ENCODE results near the gene PLA2G12B.
"Not testable (repeated sequence)": the region's sequence is repeated elsewhere in the genome, so short reads cannot be mapped to it uniquely, and the experiment has no call there.

Gene PLA2G12B, protein sequence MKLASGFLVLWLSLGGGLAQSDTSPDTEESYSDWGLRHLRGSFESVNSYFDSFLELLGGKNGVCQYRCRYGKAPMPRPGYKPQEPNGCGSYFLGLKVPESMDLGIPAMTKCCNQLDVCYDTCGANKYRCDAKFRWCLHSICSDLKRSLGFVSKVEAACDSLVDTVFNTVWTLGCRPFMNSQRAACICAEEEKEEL
- 0 to 1.3 (median 0) reads per million in 17 experiments for total RNA-seq

DNA sequence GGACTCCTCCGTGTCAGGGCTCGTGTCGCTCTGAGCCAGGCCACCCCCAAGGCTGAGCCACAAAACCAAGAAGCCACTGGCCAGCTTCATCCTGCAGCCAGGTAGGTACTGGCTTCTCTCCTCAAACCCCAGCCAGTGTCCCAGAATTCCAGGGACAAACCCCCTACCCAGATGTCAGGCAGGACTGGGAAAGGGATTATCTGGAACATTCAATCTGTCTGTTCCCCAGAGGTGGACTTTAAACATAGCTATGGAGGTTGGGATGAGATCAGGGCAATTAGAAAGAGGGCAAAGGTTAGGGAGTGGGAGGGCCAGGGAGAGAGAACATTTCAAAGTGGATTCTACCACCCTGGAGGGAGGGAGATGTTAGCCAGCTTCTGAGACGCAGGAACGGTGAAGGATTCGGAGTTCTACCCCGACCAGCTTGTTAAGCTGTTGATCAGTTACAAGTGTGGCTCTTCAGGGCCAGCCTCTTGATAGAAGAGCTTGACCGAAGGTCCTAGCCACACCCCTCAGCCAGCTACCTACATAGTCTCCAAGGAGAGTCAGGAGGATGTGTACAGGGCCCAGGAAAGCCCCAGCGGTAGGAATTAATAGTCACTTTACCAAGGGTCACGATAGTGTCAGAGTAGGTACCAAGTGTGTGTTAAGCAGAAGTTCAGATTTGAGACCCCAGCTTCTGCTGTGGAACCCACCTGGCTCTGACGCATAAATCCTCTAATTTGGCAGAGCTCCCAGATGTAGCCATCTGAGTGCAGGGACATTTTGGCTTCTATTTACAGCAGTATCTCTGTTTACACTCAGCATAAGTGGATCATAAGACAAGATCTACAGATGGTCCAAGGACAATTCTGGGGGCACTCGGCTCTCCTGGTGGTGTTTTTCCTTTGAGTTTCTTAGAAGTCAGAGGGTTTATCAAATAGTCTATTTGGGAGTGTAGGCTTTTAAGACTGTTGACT lies at the start of gene PLA2G12B:
TSS of gene PLA2G12B (minus strand) at position 211 of the 959 bp plus-strand sequence. CDS start at position 90, 121 bp downstream.
- no peak for DNase-seq

DNA sequence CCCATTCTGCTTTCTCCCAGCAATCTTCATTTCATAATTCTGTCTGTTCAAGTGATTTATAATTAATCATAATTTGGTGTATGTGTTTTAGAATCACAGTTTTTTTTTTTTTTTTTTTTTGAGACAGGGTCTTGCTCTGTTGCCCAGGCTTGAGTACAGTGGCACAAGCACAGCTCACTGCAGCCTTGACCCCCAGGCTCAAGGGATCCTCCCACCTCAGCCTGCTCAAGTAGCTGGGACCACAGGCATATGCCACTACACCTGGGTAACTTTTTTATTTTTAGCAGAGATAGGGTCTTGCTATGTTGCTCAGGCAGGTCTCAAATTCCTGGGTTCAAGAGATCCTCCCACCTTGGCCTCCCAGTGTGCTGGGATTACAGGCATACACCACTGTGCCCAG lies 49.2 kb upstream of the PLA2G12B start:
- no peak for DNase-seq

GRCh38 chr10:73000973-73001372 lies 46.4 kb upstream of the PLA2G12B start:
- no peak for DNase-seq

DNA sequence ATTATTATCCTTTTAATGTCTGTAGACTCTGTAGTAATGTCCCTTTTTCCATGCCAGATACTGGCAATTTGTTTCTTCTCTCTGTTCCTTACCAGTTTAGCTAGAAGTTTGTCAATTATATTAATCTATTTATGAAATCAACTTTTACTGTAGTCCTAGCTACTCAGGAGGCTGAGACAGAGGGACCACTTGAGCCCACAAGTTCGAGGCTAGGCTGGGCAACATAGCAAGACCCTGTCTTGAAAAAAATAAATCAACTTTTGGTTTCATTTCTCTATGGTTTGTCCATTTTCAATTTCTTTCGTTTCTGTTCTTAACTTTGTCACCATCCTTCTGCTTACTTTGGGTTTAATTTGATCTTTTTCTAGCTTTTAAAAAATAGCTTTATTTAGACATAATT lies 42.5 kb upstream of the PLA2G12B start:
- DNase-seq, result no peak

- not testable (repeated sequence) for DNase-seq
Measured at GRCh38 chr10:72995459-72995858, 40.9 kb upstream of the PLA2G12B start.

DNA sequence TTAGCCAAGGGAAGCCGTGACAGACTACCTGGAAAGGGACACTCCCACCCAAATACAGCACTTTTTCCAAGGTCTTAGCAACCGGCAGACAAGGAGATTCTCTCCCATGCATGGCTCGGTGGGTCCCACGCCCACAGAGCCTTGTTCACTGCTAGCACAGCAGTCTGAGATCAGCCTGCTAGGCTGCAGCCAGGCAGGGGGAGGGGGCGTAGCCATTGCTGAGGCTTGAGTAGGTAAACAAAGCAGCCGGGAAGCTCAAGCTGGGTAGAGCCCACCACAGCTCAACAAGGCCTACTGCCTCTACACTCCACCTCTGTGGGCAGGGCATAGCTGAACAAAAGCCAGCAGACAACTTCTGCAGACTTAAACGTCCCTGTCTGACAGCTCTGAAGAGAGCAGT lies 35.2 kb upstream of the PLA2G12B start:
- DNase-seq, result not testable (repeated sequence)

DNA sequence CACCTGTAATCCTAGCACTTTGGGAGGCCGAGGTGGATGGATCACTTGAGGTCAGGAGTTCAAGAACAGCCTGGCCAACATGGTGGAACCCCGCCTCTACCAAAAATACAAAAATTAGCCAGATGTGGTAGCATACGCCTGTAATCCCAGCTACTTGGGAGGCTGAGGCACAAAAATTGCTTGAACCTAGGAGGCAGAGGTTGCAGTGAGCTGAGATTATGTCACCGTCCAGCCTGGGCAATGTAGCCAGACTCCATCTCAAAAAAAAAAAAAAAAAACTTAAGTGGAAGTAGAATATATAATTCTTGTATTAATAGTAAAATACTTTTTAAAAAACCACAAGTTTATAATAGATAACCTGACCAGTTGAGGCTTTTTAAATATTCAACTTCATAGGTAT lies 30.0 kb upstream of the PLA2G12B start:
- not testable (repeated sequence) for DNase-seq

- no peak for DNase-seq
Measured at GRCh38 chr10:72981882-72982529, 27.4 kb upstream of the PLA2G12B start.

GRCh38 chr10:72981028-72981881 lies 26.6 kb upstream of the PLA2G12B start:
- no peak for DNase-seq

DNA sequence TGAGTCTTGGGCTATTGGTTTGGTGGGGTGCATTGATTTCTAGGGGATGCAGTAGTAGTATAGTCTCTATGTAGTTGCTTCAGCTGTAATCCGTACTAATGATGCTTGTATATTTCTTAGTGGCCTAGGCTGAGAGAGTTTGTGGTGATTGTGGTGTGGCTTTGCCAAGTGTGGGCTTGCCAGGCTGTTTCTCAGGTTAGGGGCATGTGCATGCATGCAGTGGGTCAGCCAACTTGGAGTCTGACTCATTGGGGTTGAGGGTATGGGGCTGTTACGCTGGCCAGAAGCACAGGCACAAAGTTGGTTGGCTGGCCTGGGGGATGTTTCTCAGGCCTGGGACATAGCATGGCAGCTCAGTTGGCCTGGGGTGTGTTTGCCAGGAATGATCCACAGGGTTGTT lies 25.7 kb upstream of the PLA2G12B start:
- no peak for DNase-seq

GRCh38 chr10:72979709-72980108 lies 25.1 kb upstream of the PLA2G12B start:
- no peak for DNase-seq

- no peak for DNase-seq
Measured at GRCh38 chr10:72976886-72977285, 22.3 kb upstream of the PLA2G12B start.

- DNase-seq, result no peak
Measured at GRCh38 chr10:72956001-72956400, 1.4 kb upstream of the PLA2G12B start.

DNA sequence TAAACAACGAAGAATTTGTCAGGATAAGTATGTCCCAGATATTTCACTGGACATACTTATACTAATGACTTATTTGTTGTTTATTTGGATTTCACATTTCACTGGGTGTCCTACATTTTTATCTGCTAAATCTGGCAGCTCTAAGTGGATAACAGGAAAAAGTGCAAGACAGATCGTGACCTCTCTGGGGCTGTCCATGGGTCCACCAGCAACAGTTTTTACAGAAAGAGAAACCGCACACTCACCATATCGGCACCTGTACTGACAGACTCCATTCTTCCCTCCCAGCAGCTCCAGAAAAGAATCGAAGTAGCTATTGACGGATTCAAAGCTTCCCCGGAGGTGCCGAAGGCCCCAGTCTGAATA lies 393 bp downstream of the PLA2G12B start:
- DNase-seq, result no peak

GRCh38 chr10:72953687-72954086 lies 919 bp downstream of the PLA2G12B start:
- DNase-seq, result no peak

- DNase-seq, result no peak
Measured at GRCh38 chr10:72952642-72953158, 1.9 kb downstream of the PLA2G12B start.

- DNase-seq, result no peak
Measured at GRCh38 chr10:72952189-72952588, 2.4 kb downstream of the PLA2G12B start.

GRCh38 chr10:72951760-72952159 lies 2.8 kb downstream of the PLA2G12B start:
- DNase-seq, result no peak

DNA sequence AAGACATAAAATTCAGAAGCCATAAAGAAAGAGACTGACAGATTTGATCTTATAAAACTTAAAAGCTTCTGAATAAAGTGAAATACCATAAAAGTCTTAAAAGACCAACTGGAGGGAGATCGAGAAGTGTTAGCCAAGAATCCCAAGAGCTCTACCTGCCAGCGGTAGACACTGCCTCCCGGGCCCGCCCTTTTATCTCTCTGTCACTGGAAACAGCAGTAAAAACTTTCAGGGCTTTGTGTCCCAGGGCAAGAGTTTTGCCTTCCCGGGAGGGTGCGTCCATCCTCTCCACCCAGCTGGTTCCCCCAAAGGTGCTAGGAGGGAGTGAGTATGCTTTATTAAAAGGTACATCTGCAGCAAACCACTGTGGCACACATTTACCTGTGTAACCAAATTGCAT lies 5.8 kb downstream of the PLA2G12B start:
- no peak for DNase-seq

GRCh38 chr10:72946963-72947362 lies 7.6 kb downstream of the PLA2G12B start:
- no peak for DNase-seq

- no peak for DNase-seq
Measured at GRCh38 chr10:72943498-72944234, 10.9 kb downstream of the PLA2G12B start.
